ENCODE measurements around the gene IFNAR2. TPM values are rescaled to one million over a fixed set of nuclear protein-coding genes. Genes with fewer than 3 reads are reported as not detected.
A peak's percentile ranks its signal among the peaks of the same experiment; 100 is the strongest.
"Not testable (repeated sequence)": the region's sequence is repeated elsewhere in the genome, so short reads cannot be mapped to it uniquely, and the experiment has no call there.

Gene IFNAR2
- total and polyA plus RNA-seq, 11 donors, result 6.5 to 46.7 (median 12.0) TPM

DNA sequence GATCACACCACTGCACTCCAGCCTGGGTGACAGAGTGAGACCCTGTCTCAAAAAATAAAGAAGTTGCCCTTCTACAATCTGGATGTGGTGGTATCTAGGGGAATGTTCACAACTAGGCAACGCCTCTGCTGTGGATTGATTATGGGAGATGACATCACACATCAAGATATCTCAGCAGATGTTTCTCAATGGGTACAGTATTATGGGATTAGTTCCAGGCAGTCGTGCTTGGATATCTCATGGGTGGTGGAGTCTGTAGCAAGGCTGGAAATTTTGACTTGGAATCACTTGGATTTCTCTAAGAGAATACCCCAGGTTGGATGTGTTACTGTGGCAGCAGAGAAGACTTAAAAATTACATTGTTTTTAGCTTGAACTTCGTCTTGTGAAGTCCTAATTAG lies 7.7 kb downstream of the IFNAR2 start:
- no peak overlapping the region for H3K4me3 ChIP-seq
- TF ChIP-seq, protein P1, sequence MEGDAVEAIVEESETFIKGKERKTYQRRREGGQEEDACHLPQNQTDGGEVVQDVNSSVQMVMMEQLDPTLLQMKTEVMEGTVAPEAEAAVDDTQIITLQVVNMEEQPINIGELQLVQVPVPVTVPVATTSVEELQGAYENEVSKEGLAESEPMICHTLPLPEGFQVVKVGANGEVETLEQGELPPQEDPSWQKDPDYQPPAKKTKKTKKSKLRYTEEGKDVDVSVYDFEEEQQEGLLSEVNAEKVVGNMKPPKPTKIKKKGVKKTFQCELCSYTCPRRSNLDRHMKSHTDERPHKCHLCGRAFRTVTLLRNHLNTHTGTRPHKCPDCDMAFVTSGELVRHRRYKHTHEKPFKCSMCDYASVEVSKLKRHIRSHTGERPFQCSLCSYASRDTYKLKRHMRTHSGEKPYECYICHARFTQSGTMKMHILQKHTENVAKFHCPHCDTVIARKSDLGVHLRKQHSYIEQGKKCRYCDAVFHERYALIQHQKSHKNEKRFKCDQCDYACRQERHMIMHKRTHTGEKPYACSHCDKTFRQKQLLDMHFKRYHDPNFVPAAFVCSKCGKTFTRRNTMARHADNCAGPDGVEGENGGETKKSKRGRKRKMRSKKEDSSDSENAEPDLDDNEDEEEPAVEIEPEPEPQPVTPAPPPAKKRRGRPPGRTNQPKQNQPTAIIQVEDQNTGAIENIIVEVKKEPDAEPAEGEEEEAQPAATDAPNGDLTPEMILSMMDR (IDR thresholded peaks at IDR 0.05), result no peak
- no peak for TF ChIP-seq POLR2A (IDR thresholded peaks at IDR 0.05)
- H3K27ac ChIP-seq, result peak overlapping the region in 1 of 12 donors; percentile 50
- ATAC-seq (no peak), DNase-seq (no peak)
- WGBS, 4 donors, result 87 to 94% (median 90%) methylated on average over 3 of the region's 3 CpGs
- peaks cover 0 to 90% (median 23%) of the 10 kb centered on the region in 12 donors for H3K4me1 ChIP-seq
- no peaks in the 10 kb centered on the region for H3K9me3 ChIP-seq
- H3K36me3 ChIP-seq, result peaks cover 0 to 18% (median 0%) of the 10 kb centered on the region in 9 donors
- H3K27me3 ChIP-seq, result no peaks in the 10 kb centered on the region
- intact Hi-C loops (cut with DNase I), result loop anchor here in 2 of 10 donors (10.0 kb wide), 2 partner anchors 47 to 127 kb away; no protein-coding TSS in a partner anchor

DNA sequence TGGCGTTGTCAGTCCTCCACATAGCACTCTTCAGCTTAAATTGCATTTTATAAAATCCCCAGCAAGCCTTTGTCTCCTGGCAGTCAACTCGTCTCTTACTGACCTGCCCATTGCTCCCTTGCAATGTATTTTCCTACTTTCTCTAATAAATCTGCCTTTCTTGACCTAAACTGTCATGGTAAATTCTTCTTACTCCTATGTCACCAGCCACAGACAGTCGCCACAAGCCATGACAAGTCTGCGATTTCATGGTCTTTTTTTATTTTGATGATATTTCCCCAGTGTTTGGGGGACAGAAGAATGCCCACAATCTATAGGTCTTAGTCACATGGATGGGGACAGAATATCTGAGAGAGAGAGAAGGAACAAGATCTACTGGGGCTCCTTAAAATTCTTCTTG lies 8.4 kb downstream of the IFNAR2 start:
- intact Hi-C loops (cut with DNase I), result loop anchor here in 2 of 10 donors (10.0 kb wide), 2 partner anchors 47 to 127 kb away; no protein-coding TSS in a partner anchor
- no peak for DNase-seq
- no peak for TF ChIP-seq POLR2A (IDR thresholded peaks at IDR 0.05)
- TF ChIP-seq, protein P1 (IDR thresholded peaks at IDR 0.05), result no peak
- ATAC-seq, result no peak
- Histone ChIP-seq H3K27me3 (no peaks in the 10 kb centered on the region), H3K36me3 (peaks cover 0 to 22% (median under 1%) of the 10 kb centered on the region in 9 donors), H3K27ac (peak overlapping the region in 1 of 12 donors; percentile 50), H3K4me1 (peaks cover 0 to 86% (median 17%) of the 10 kb centered on the region in 12 donors), H3K4me3 (no peak overlapping the region), H3K9me3 (no peaks in the 10 kb centered on the region)
- WGBS, 4 donors, result 92 to 96% (median 94%) methylated on average over 4 of the region's 4 CpGs

DNA sequence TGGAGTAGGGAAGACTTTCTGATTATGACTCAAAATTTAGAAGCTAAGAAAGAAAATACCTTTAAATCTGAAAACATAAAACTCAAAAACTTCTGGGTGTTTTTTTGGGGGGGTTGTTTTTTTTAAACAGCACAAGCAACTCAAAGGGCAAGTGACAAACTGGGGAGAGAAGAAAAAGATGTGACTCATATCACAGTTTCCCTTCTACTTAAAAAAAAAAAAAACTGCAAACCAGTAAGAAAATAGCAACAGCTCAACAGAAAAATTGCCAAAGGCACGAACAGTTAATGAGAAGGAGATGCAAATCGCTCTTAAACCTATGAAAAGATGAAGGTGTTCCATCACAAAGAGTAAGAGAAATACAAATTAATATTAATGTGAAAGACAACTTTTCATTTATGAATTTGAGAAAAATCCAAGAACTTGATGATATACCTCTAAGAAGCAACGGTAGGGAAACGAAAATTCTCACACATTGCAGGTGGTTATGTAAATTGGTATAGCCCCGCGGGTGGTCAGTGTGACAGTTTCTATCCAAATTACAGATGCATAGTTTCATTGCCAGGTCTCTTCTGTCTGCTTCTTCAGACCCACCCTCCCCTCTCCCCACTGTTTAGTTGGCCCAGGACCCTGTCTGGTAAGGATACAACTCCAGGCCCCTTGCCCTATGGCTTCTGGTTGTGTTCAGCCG lies 9.0 kb downstream of the IFNAR2 start:
- Histone ChIP-seq H3K27ac (peak overlapping the region in 1 of 12 donors; percentile 50), H3K4me1 (peaks cover 0 to 86% (median 15%) of the 10 kb centered on the region in 12 donors), H3K27me3 (no peaks in the 10 kb centered on the region), H3K36me3 (peaks cover 0 to 27% (median 6%) of the 10 kb centered on the region in 9 donors), H3K4me3 (no peak overlapping the region), H3K9me3 (no peaks in the 10 kb centered on the region)
- intact Hi-C loops (cut with DNase I), result loop anchor here in 2 of 10 donors (10.0 kb wide), 2 partner anchors 46 to 126 kb away; no protein-coding TSS in a partner anchor
- TF ChIP-seq, protein P1 (IDR thresholded peaks at IDR 0.05), result no peak
- no peak for TF ChIP-seq POLR2A (IDR thresholded peaks at IDR 0.05)
- ATAC-seq (no peak), DNase-seq (no peak)
- WGBS, 4 donors, result 77 to 88% (median 86%) methylated on average over 7 of the region's 7 CpGs

DNA sequence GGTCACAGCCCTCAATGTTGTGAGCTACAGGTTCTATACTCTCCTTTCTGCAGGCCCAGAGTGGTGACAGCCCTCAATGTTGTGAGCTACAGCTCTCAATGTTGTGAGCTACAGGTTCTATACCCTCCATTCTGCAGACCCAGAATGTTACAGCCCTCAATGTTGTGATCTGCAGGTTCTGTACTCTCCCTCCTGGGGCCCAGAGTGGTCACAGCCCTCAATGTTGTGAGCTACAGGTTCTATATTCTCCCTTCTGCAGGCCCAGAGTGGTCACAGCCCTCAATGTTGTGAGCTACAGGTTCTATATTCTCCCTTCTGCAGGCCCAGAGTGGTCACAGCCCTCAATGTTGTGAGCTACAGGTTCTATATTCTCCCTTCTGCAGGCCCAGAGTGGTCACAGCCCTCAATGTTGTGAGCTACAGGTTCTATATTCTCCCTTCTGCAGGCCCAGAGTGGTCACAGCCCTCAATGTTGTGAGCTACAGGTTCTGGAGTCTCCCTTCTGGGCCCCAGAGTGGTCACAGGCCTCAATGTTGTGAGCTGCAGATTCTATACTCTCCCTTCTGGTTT lies 9.9 kb downstream of the IFNAR2 start:
- intact Hi-C loops (cut with DNase I), result loop anchor here in 3 of 10 donors (5.0 to 10.0 kb wide), 3 partner anchors 45 to 125 kb away; no protein-coding TSS in a partner anchor

More for the DNA sequence above, 9.9 kb downstream of the IFNAR2 start:
- H3K27me3 ChIP-seq, ATAC-seq, H3K4me3 ChIP-seq, H3K9me3 ChIP-seq, DNase-seq: not testable (repeated sequence)
- Histone ChIP-seq H3K4me1 (peaks cover 0 to 89% (median 23%) of the 10 kb centered on the region in 12 donors), H3K27ac (peak overlapping the region in 1 of 12 donors; percentile 50), H3K36me3 (peaks cover 0 to 35% (median 8%) of the 10 kb centered on the region in 9 donors)

Data from heart left ventricle (tissue), 16 donors.